ENCODE measurements around the gene HACD2. TPM values are rescaled to one million over a fixed set of nuclear protein-coding genes. Genes with fewer than 3 reads are reported as not detected.

The HACD2 gene
- polyA plus RNA-seq, result 23.9 TPM

DNA sequence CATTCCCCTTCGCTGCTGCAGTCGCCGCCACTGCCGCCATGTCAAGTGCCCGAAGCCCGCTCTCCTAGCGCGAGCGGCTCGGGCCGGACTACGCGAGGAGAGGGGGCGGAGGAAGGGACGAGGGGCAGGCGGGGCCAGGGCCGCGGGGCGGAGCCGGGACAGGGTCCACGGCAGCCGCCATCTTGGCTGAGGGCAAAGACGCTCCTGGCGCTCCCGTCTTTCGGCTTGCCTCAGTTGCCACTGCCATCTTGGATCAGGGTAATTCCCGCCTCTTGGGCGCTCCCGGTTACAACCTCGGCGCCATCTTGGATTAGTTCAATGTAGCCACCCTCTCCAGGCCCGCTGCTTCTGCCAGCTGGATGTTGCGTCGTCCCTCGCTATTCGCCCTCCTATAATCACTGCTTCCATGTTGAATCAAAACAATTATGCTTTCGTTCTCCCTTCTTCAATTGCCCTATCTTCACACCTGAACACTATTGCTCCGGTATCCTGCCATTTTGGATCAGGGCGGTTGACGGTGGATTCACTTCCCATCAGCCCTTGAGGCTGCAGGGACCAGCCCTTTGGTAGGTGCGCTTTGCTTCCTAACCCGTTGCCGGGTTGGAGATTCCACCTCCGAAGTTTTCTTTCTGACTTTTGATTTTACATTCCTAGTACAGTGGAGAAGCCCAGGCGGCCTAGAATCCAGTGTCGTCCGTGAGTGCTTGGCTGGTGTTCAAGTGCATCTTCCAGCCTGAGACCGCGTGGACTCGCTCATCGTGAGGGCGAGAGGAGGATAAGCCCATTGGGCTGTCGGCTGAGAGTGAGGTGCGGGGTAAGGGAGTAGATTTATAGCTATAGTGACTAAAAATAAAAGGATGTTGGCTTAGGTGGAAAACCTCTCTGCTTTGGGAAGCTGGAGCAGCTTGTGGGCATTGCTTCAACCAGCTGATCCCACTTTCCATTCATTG is at the start of gene HACD2:
HACD2 (minus strand) TSS at position 66 of the 950 bp plus-strand sequence; CDS start at position 40, 26 bp downstream.
- Mint-ChIP-seq H3K4me1 (peaks cover 12 to 23% (median 15%) of the 10 kb centered on the region in 3 donors), H3K4me3 (peak within 1 kb of the TSS in 1 of 4 donors; percentile 96), H3K36me3 (peaks cover 12% of the 10 kb centered on the region)

DNA sequence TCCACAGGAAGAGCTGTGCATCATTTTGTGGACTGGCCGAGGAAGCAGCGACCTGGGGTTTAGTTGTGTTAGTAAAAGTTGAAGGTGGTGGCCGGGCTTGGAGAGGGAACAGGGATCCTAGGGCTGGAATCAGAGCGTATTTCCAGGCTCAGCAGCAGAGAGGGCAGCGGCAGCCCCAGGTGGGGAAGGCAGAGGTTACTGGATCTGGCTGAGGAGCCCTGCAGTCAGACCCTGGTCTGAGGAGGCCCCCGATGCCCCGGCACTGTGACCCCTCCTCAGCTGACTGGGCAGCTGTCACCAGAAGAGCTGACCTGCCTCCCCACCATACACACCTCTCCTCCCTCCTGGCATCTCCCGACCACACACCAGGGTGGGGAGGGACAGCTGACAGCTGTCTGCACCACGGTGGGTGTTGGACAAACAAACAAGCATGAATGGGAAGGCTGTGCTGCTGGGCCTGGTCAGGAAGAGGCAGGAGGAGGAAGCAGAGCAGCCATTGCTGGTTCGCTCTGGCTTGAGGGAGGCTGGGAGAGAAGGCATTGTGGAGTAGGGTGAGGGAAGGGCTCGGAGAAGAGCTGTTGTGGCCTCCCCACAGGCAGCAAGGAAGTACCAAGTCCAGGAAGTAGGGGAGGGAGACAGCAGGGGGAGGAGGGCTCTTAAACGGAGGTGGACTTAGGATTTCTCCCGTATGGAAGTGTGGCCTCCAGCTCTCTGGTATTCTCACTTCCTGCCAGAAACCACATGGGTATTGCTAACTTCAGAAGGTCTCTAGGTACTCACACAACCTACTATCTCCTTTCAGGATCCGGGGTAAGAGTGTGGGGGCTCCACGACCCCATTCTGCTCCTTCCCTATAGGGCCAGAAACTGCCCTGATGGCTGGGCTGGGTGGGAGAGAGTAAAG is 49.5 kb upstream of the HACD2 start:
- H3K4me1 Mint-ChIP-seq, result peaks cover 0 to 2% (median 0%) of the 10 kb centered on the region in 3 donors
- peaks cover 11% of the 10 kb centered on the region for H3K36me3 Mint-ChIP-seq
- H3K4me3 Mint-ChIP-seq, result no peak overlapping the region
- H3K27ac Mint-ChIP-seq, result peak overlapping the region in 1 of 3 donors; percentile 69
- no peaks in the 10 kb centered on the region for H3K27me3 Mint-ChIP-seq
- no peaks in the 10 kb centered on the region for H3K9me3 Mint-ChIP-seq

More for the DNA sequence above, at the start of gene HACD2:
- Mint-ChIP-seq H3K27ac (peak within 1 kb of the TSS; percentile 43 to 95 (median 89)), H3K27me3 (no peaks in the 10 kb centered on the region), H3K9me3 (peaks cover 6 to 11% (median 7%) of the 10 kb centered on the region in 3 donors)

- H3K4me3 Mint-ChIP-seq, result peak overlapping the region in 1 of 4 donors; percentile 76
- H3K27ac Mint-ChIP-seq, result no peak overlapping the region
- no peaks in the 10 kb centered on the region for H3K27me3 Mint-ChIP-seq
Observed at GRCh38 chr3:123633530-123633929, 48.7 kb upstream of the HACD2 start.

DNA sequence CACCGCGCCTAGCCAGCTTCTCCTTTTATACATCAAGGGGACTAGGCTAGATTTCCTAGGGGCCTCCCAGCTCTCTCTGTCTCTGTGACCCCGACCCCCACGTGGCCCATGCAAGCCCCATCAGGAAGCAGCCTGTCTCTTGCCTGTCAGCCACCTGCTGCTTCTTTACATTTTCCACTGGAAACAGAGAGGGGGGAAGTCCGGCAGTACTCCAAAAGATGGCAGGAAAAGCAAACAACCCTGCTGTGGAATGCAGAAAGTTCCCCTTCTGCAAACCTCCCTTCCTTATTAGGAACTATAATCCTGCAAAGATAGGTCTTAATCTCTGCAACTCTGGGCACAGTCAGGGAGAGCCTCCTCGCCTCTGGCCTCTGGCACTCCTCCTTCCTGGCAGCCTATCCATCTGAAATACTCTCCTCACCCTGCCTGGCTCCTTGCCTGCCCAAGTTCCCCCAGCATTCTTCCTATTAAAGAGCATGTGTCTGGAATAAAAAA is 47.4 kb upstream of the HACD2 start:
- Mint-ChIP-seq H3K9me3 (no peaks in the 10 kb centered on the region), H3K36me3 (peaks cover 11% of the 10 kb centered on the region), H3K4me3 (no peak overlapping the region), H3K27ac (no peak overlapping the region), H3K27me3 (peaks cover 3% of the 10 kb centered on the region), H3K4me1 (peaks cover 0 to 2% (median 0%) of the 10 kb centered on the region in 3 donors)

More at GRCh38 chr3:123633530-123633929, 48.7 kb upstream of the HACD2 start:
- peaks cover 13% of the 10 kb centered on the region for H3K36me3 Mint-ChIP-seq
- no peaks in the 10 kb centered on the region for H3K9me3 Mint-ChIP-seq
- peaks cover 0 to 2% (median 0%) of the 10 kb centered on the region in 3 donors for H3K4me1 Mint-ChIP-seq

GRCh38 chr3:123629747-123630047 is 44.8 kb upstream of the HACD2 start:
- Mint-ChIP-seq H3K36me3 (peaks cover 7% of the 10 kb centered on the region), H3K9me3 (no peaks in the 10 kb centered on the region), H3K4me1 (peaks cover 0 to 2% (median 0%) of the 10 kb centered on the region in 3 donors), H3K4me3 (no peak overlapping the region), H3K27me3 (peaks cover 5% of the 10 kb centered on the region), H3K27ac (no peak overlapping the region)

- Mint-ChIP-seq H3K36me3 (peaks cover 7% of the 10 kb centered on the region), H3K9me3 (no peaks in the 10 kb centered on the region), H3K27ac (no peak overlapping the region), H3K4me1 (peaks cover 0 to 2% (median 0%) of the 10 kb centered on the region in 3 donors), H3K4me3 (no peak overlapping the region), H3K27me3 (peaks cover 5% of the 10 kb centered on the region)
Observed at GRCh38 chr3:123628996-123629746, 44.3 kb upstream of the HACD2 start.

DNA sequence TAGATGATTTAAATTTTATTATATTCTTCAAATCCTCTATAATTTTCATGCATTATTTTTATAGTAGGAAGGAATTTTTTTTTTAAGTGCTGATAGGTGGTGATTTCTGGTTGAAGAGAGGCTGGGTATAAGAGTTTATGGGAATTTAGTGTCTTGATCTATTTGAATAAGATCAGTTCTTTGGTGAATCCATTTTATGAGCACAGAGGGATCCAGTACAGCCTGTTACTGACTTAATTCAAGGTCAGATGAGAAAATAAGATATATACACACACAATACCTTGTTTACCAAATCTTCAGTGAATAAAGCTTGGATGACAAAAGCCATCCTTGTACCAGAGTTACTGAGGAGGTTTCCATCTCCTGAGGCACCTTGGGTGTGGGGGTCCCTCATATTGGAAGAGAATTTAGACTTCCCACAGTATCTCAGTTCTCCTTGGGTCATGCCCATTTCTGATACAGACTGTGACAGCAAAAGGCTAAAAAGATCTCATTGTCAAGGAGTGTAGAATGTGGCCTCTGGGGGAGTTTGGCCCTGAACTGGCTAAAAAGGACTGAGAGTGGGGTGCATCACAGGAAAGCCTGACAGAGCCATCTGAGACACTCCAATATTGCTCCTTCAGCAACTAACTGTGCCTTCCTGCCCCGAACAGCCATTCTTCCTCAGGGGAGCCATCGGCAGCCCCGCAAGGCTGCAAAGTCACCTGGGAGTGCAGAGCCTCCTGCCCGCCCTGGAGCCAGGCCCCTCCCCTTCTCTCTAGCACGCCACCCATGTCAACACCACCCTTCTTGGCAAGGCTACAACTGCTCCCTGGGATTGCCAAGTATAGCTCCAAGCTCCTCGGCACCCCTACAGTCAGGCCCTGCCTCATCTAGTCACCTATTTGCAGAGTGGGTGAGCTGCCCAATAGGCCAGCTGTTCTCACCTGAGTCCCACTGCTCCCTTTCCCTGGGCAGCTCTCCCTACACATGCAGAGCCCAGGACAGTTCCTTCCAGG is 43.1 kb upstream of the HACD2 start:
- Mint-ChIP-seq H3K36me3 (peaks cover 3% of the 10 kb centered on the region), H3K4me3 (no peak overlapping the region)

DNA sequence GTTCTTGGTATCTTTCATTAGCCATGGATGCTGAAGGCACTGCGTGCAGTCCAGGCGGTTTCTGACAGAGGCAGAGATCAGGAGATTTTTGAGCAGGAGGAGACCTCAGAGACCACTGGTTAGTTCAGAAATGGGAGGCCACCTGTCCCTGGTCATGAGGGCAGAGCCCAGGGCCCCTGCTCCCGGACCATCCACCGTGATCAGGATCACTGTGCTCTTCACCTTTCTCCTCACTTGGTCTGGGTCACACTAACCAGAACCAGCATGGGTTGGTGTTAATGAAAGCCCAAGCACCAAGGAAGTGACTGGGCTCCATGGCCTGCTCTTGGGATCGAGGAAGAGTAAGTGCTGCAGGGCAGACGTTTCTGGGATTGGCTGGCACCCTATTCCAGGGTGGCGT is 42.0 kb upstream of the HACD2 start:
- H3K4me1 Mint-ChIP-seq, result no peaks in the 10 kb centered on the region
- no peak overlapping the region for H3K27ac Mint-ChIP-seq
- peaks cover 3% of the 10 kb centered on the region for H3K36me3 Mint-ChIP-seq
- peaks cover 5% of the 10 kb centered on the region for H3K27me3 Mint-ChIP-seq
- no peak overlapping the region for H3K4me3 Mint-ChIP-seq
- H3K9me3 Mint-ChIP-seq, result no peaks in the 10 kb centered on the region

More for the DNA sequence above, 43.1 kb upstream of the HACD2 start:
- no peak overlapping the region for H3K27ac Mint-ChIP-seq
- H3K9me3 Mint-ChIP-seq, result no peaks in the 10 kb centered on the region
- peaks cover 5% of the 10 kb centered on the region for H3K27me3 Mint-ChIP-seq
- no peaks in the 10 kb centered on the region for H3K4me1 Mint-ChIP-seq

GRCh38 chr3:123624302-123624701 is 39.4 kb upstream of the HACD2 start:
- Mint-ChIP-seq H3K9me3 (no peaks in the 10 kb centered on the region), H3K27me3 (peaks cover 5% of the 10 kb centered on the region), H3K4me1 (no peaks in the 10 kb centered on the region), H3K4me3 (no peak overlapping the region), H3K36me3 (peaks cover 1% of the 10 kb centered on the region), H3K27ac (no peak overlapping the region)

DNA sequence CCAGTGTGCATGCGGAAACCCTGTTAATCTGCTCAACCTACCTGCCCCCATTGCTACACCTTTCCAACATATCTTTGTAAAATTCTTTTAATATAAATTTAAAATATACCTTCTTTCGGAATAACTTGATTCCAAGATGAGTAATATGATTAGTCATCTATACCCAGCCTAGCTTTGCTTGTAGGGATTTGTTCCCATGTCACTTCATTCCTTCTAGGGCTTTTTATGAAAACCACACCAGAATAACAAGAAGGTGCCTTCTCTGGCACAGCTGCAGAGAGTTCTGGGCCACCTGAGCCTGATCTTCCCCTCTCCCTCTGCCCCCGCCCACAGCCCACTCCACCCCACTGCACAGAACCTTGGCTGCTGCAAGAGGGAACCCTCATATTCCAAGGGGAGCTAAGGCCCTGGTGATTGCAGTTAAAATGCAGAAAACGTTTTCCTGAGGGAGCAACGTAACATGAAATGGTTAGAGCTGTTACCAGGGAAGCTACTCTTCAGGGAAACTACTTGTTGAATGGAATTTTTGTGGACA is 38.6 kb upstream of the HACD2 start:
- no peak overlapping the region for H3K27ac Mint-ChIP-seq
- no peaks in the 10 kb centered on the region for H3K36me3 Mint-ChIP-seq
- peaks cover 5% of the 10 kb centered on the region for H3K27me3 Mint-ChIP-seq
- H3K4me1 Mint-ChIP-seq, result peaks cover 0 to 2% (median 0%) of the 10 kb centered on the region in 3 donors
- no peaks in the 10 kb centered on the region for H3K9me3 Mint-ChIP-seq
- no peak overlapping the region for H3K4me3 Mint-ChIP-seq

DNA sequence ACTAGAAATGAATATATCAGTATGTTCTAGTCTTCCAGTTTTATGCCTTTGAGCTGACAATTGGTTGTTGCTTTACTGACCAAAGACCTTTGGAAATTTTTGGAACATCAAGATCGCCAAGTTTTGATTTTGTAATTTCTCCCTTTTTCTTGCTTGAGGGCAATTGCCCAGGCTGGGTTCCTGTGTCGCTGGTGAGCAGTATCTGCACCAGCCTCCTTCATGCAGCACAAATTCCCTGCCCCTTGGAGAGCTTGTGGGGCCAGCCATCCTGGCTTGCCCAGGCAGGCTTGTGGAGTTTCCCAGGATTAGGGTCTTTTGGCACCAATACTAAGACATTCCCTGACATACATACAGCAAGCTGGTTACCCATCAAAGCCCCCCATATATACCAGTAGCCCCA is 37.9 kb upstream of the HACD2 start:
- no peak overlapping the region for H3K4me3 Mint-ChIP-seq
- H3K36me3 Mint-ChIP-seq, result no peaks in the 10 kb centered on the region
- H3K27ac Mint-ChIP-seq, result no peak overlapping the region
- peaks cover 4% of the 10 kb centered on the region for H3K27me3 Mint-ChIP-seq
- peaks cover 0 to 3% (median 0%) of the 10 kb centered on the region in 3 donors for H3K4me1 Mint-ChIP-seq
- H3K9me3 Mint-ChIP-seq, result no peaks in the 10 kb centered on the region

- Mint-ChIP-seq H3K27me3 (peaks cover 2% of the 10 kb centered on the region), H3K9me3 (no peaks in the 10 kb centered on the region), H3K27ac (no peak overlapping the region), H3K4me3 (peak overlapping the region in 1 of 4 donors; percentile 58), H3K36me3 (no peaks in the 10 kb centered on the region), H3K4me1 (peaks cover 0 to 3% (median 0%) of the 10 kb centered on the region in 3 donors)
Observed at GRCh38 chr3:123621850-123622189, 37.0 kb upstream of the HACD2 start.

GRCh38 chr3:123621186-123621849 is 36.5 kb upstream of the HACD2 start:
- Mint-ChIP-seq H3K27me3 (peaks cover 2% of the 10 kb centered on the region), H3K27ac (no peak overlapping the region), H3K36me3 (no peaks in the 10 kb centered on the region), H3K4me1 (peaks cover 0 to 3% (median 0%) of the 10 kb centered on the region in 3 donors), H3K9me3 (no peaks in the 10 kb centered on the region), H3K4me3 (no peak overlapping the region)
